Prostate gland (tissue), 2 donors: ENCODE results near the gene CANT1. TPM values are rescaled to one million over a fixed set of nuclear protein-coding genes. Genes with fewer than 3 reads are reported as not detected.

Source experiments
- DNase-seq: peaks from one replicate; pipeline ENCODE4 v3.0.0-alpha.2; 2019; ENCODE audit warnings: low spot score
- H3K27ac ChIP-seq, 2 donors: fragments of 200-600 bp; sonication (generic); 2 replicates each; pipeline ENCODE4 v1.5.1; 2017 to 2019
- H3K27me3 ChIP-seq: fragments of 200-600 bp; sonication (generic); replicated peaks from 2 replicates; pipeline ENCODE4 v1.5.1; 2019; ENCODE audit not compliant: insufficient read depth
- H3K36me3 ChIP-seq, 2 donors: fragments of 200-600 bp; sonication (generic); 1 replicate in 1 of 2; 2 replicates in 1 of 2; pipeline versions ENCODE4 v1.5.1 to v1.8.1; 2017 to 2019
- H3K4me1 ChIP-seq: fragments of 200-600 bp; sonication (generic); replicated peaks from 2 replicates; pipeline ENCODE4 v1.5.1; 2019
- H3K4me3 ChIP-seq, 2 donors: fragments of 200-600 bp; sonication (generic); 2 replicates each; pipeline ENCODE4 v1.5.1; 2017 to 2019
- H3K9me3 ChIP-seq: fragments of 200-600 bp; sonication (generic); 2 replicates; pipeline ENCODE4 v1.5.1; 2017
- CTCF ChIP-seq, 4 experiments: fragments of 200-600 bp in 2 of 4; fragments of 450-650 bp in 2 of 4; sonication (generic) in 2 of 4; IDR thresholded peaks; 1 replicate in 3 of 4; 2 replicates in 1 of 4; pipeline ENCODE4 v1.5.1; 2016 to 2019; ENCODE audit warnings: antibody characterized with exemption in 4 of 4, mild to moderate bottlenecking in 2 of 4, moderate library complexity in 2 of 4
- POLR2A ChIP-seq: fragments of 450-650 bp; IDR thresholded peaks from one replicate; pipeline ENCODE4 v1.6.1; 2016; ENCODE audit warnings: antibody characterized with exemption, mild to moderate bottlenecking
- POLR2AphosphoS5 ChIP-seq: sonication (generic); formaldehyde crosslinking; IDR thresholded peaks from one replicate; pipeline ENCODE4 v1.6.1; 2017; ENCODE audit warnings: antibody characterized with exemption
- WGBS: methylation state at CpG from one replicate; pipeline ENCODE4 v1.1.5; 2018; 5-methylcytosine and 5-hydroxymethylcytosine counted together
- intact Hi-C: fragments of 100-400 bp; cut with DNase I; formaldehyde crosslinking; loops from one replicate; pipeline ENCODE4 v1.14.2; 2022
- total RNA-seq, 2 donors: library from RNA; depleted of rRNA; stranded (reverse); fragments of >200 nt; gene quantifications; one replicate each; pipeline ENCODE4 v1.1.0, GENCODE V29; 2016

CANT1 gene
- total RNA-seq, 2 donors from 2014 or later, result 89.7 to 201 TPM

DNA sequence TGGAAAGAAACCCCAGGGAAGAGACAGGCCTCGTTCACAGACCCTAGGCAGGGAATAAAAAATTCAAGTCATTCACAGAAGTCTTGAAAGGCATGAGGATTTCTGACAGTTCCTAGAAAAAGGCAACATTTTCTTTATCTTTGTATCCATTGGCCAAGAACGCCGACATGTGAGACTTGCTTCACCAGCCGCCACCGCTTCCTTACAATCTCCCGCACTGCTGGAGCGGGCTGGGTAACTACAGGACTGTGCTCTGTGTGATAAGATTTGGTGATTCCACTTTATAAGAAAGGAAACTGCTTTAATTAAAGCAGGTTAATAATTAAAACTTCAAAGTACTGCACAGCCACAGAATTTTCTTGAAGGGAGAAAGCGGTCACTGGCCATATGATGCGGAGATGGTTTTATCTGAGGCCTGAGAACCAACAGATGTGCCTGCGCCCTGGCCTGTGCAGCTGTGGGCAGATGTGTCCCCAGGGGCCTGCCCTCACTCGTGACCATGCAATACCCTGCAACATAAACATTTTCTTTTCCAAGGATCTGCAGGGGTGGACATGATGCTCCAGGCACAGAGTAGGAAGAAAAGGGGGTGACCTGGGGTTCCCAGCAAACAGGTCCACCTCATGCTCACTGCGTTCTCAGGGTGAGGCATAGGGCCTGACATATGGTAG, 16.9 kb downstream of the CANT1 start:
- 84% methylated on average over 12 of the region's 12 CpGs for WGBS
- Histone ChIP-seq H3K36me3 (peaks cover 0 to 12% of the 10 kb centered on the region in 2 donors), H3K27ac (no peak overlapping the region), H3K9me3 (no peaks in the 10 kb centered on the region), H3K4me3 (no peak overlapping the region), H3K27me3 (no peaks in the 10 kb centered on the region), H3K4me1 (peaks cover 18% of the 10 kb centered on the region)
- no peak for DNase-seq
- intact Hi-C loops, result no loop called here
- TF ChIP-seq CTCF (IDR thresholded peaks at IDR 0.05) (no peak), POLR2A (no peak), POLR2AphosphoS5 (no peak)

GRCh38 chr17:78991906-78992532, 17.5 kb downstream of the CANT1 start:
- intact Hi-C loops, result no loop called here
- peaks cover 14% of the 10 kb centered on the region for H3K4me1 ChIP-seq
- TF ChIP-seq CTCF (IDR thresholded peaks at IDR 0.05) (no peak), POLR2A (no peak), POLR2AphosphoS5 (no peak)
- H3K9me3 ChIP-seq, result no peaks in the 10 kb centered on the region
- H3K36me3 ChIP-seq, result peaks cover 0 to 12% of the 10 kb centered on the region in 2 donors
- no peaks in the 10 kb centered on the region for H3K27me3 ChIP-seq
- WGBS, result 91% methylated on average over 22 of the region's 22 CpGs
- no peak overlapping the region for H3K4me3 ChIP-seq
- no peak overlapping the region for H3K27ac ChIP-seq
- no peak for DNase-seq

- Histone ChIP-seq H3K4me3 (no peak overlapping the region), H3K27ac (no peak overlapping the region), H3K9me3 (no peaks in the 10 kb centered on the region), H3K4me1 (peaks cover 13% of the 10 kb centered on the region), H3K27me3 (no peaks in the 10 kb centered on the region), H3K36me3 (peaks cover 0 to 12% of the 10 kb centered on the region in 2 donors)
- 89% methylated on average over 33 of the region's 33 CpGs for WGBS
- TF ChIP-seq POLR2A (no peak), CTCF (IDR thresholded peaks at IDR 0.05) (no peak), POLR2AphosphoS5 (no peak)
- intact Hi-C loops, result no loop called here
- no peak for DNase-seq
These were observed 18.4 kb downstream of the CANT1 start for GRCh38 chr17:78991017-78991738.

- Histone ChIP-seq H3K4me3 (no peak overlapping the region), H3K27me3 (no peaks in the 10 kb centered on the region), H3K9me3 (no peaks in the 10 kb centered on the region), H3K27ac (no peak overlapping the region), H3K4me1 (peaks cover 7% of the 10 kb centered on the region), H3K36me3 (peaks cover 0 to 12% of the 10 kb centered on the region in 2 donors)
- DNase-seq, result no peak
- TF ChIP-seq POLR2A, result no peak
- no peak for TF ChIP-seq POLR2AphosphoS5
- TF ChIP-seq CTCF (IDR thresholded peaks at IDR 0.05), result no peak
- 95% methylated on average over 29 of the region's 29 CpGs for WGBS
- intact Hi-C loops, result no loop called here
These were observed 19.1 kb downstream of the CANT1 start for GRCh38 chr17:78990349-78991016.
